Embryonic facial prominence (tissue), 1 donor: ENCODE measurements around the gene TRABD2B.
A peak's percentile ranks its signal among the peaks of the same experiment; 100 is the strongest.

Source experiments
- DNase-seq: peaks from one replicate; pipeline ENCODE4 v3.0.0-alpha.2; 2016; ENCODE audit errors: extremely low spot score

Gene TRABD2B

GRCh38 chr1:47796626-47797025 lies 200.6 kb downstream of the TRABD2B start:
- no peak for DNase-seq

GRCh38 chr1:47795102-47795501 lies 202.1 kb downstream of the TRABD2B start:
- no peak for DNase-seq

GRCh38 chr1:47794530-47794929 lies 202.7 kb downstream of the TRABD2B start:
- DNase-seq, result no peak

- DNase-seq, result no peak
These were observed 203.1 kb downstream of the TRABD2B start for GRCh38 chr1:47794081-47794480.

- DNase-seq, result no peak
These were observed 203.6 kb downstream of the TRABD2B start for GRCh38 chr1:47793563-47793962.

- no peak for DNase-seq
These were observed 204.4 kb downstream of the TRABD2B start for GRCh38 chr1:47792779-47793178.

GRCh38 chr1:47791879-47792608 lies 205.1 kb downstream of the TRABD2B start:
- no peak for DNase-seq

- DNase-seq, result no peak
These were observed 208.4 kb downstream of the TRABD2B start for GRCh38 chr1:47788761-47789160.

- no peak for DNase-seq
These were observed 209.6 kb downstream of the TRABD2B start for GRCh38 chr1:47787560-47787959.

GRCh38 chr1:47786316-47786715 lies 210.9 kb downstream of the TRABD2B start:
- DNase-seq, result no peak

- no peak for DNase-seq
These were observed 211.5 kb downstream of the TRABD2B start for GRCh38 chr1:47785561-47786271.

GRCh38 chr1:47785118-47785517 lies 212.1 kb downstream of the TRABD2B start:
- DNase-seq, result no peak

GRCh38 chr1:47784497-47784822 lies 212.7 kb downstream of the TRABD2B start:
- no peak for DNase-seq

- DNase-seq, result no peak
These were observed 213.3 kb downstream of the TRABD2B start for GRCh38 chr1:47783638-47784496.

- no peak for DNase-seq
These were observed 214.6 kb downstream of the TRABD2B start for GRCh38 chr1:47782414-47783166.

GRCh38 chr1:47781171-47781959 lies 215.8 kb downstream of the TRABD2B start:
- no peak for DNase-seq

- DNase-seq, result no peak
These were observed 216.7 kb downstream of the TRABD2B start for GRCh38 chr1:47780469-47780995.

- DNase-seq, result no peak
These were observed 217.6 kb downstream of the TRABD2B start for GRCh38 chr1:47779613-47780012.

GRCh38 chr1:47778280-47778679 lies 218.9 kb downstream of the TRABD2B start:
- no peak for DNase-seq

GRCh38 chr1:47777322-47777721 lies 219.9 kb downstream of the TRABD2B start:
- DNase-seq, result no peak

GRCh38 chr1:47776667-47777131 lies 220.5 kb downstream of the TRABD2B start:
- peak; percentile 29 for DNase-seq
